H1 (cell line): Measurements from ENCODE around the gene TRIM59. TPM values are rescaled to one million over a fixed set of nuclear protein-coding genes. Genes with fewer than 3 reads are reported as not detected.

Experiments
- CTCF ChIA-PET: fragments of 300-600 bp; sonication (Branson Sonifier 250); formaldehyde crosslinking; loops from one replicate; lab custom pipeline; 2021; ENCODE audit not compliant: partially characterized antibody; lab: Charles Lee
- POLR2A ChIA-PET: fragments of 300-600 bp; sonication (Branson Sonifier 250); formaldehyde crosslinking; loops from one replicate; lab custom pipeline; 2021; ENCODE audit warnings: inconsistent platforms; ENCODE audit not compliant: partially characterized antibody; lab: Charles Lee
- DNase-seq, 2 experiments: peaks; one replicate each; pipeline versions ENCODE4 v3.0.0 to v3.0.0-alpha.2; 2010 to 2022; ENCODE audit warnings: low spot score in 2 of 2, low read depth in 1 of 2, mixed read lengths in 1 of 2
- FAIRE-seq: peaks from 2 replicates; lab custom pipeline; 2011; peaks lifted over from hg19 to GRCh38; lab: Jason Lieb, UNC
- H2AFZ ChIP-seq: 2 replicates; pipeline ENCODE4 v1.8.1; 2012; ENCODE audit warnings: low read length, inconsistent platforms
- H2AK5ac ChIP-seq: 2 replicates; pipeline ENCODE4 v1.6.1; 2013; ENCODE audit warnings: low read depth, low read length
- H2BK120ac ChIP-seq: replicated peaks from 2 replicates; pipeline ENCODE3; 2013; ENCODE audit warnings: low read depth, low read length, inconsistent platforms
- H2BK12ac ChIP-seq: 2 replicates; pipeline ENCODE4 v1.6.1; 2013; ENCODE audit warnings: low read depth, low read length
- H2BK15ac ChIP-seq: 2 replicates; pipeline ENCODE4 v1.6.1; 2013; ENCODE audit warnings: low read length
- H2BK20ac ChIP-seq: 2 replicates; pipeline ENCODE4 v1.6.1; 2013; ENCODE audit warnings: low read length
- H2BK5ac ChIP-seq: 2 replicates; pipeline ENCODE4 v1.6.1; 2013; ENCODE audit warnings: low read depth, low read length
- H3K14ac ChIP-seq: 2 replicates; pipeline ENCODE4 v1.6.1; 2013; ENCODE audit warnings: inconsistent platforms; ENCODE audit not compliant: insufficient read length
- H3K18ac ChIP-seq: 2 replicates; pipeline ENCODE4 v1.6.1; 2013; ENCODE audit warnings: low read length; ENCODE audit errors: extremely low read depth
- H3K23ac ChIP-seq: 2 replicates; pipeline ENCODE4 v1.6.1; 2013; ENCODE audit warnings: inconsistent platforms; ENCODE audit not compliant: insufficient read length
- H3K23me2 ChIP-seq: 2 replicates; pipeline ENCODE4 v1.6.1; 2013; ENCODE audit warnings: low read depth, low read length
- H3K27ac ChIP-seq: 2 replicates; pipeline ENCODE4 v1.6.1; 2011; ENCODE audit warnings: low read depth, low read length, inconsistent platforms
- H3K27me3 ChIP-seq, 4 experiments: replicated peaks in 1 of 4; 1 replicate in 1 of 4; 2 replicates in 3 of 4; pipeline versions ENCODE4 v1.6.1 to v1.8.1; 2011 to 2013; ENCODE audit warnings: low read length in 3 of 4, mild to moderate bottlenecking in 3 of 4, inconsistent platforms in 2 of 4, mixed read lengths in 2 of 4, moderate library complexity in 1 of 4; ENCODE audit not compliant: control insufficient read depth in 3 of 4, insufficient read depth in 3 of 4; ENCODE audit errors: extremely low read depth in 1 of 4
- H3K36me3 ChIP-seq, 4 experiments: 2 replicates each; pipeline versions ENCODE4 v1.6.1 to v1.8.1; 2011 to 2013; ENCODE audit warnings: mild to moderate bottlenecking in 4 of 4, low read length in 3 of 4, moderate library complexity in 2 of 4, control low read depth in 1 of 4, inconsistent platforms in 1 of 4; ENCODE audit not compliant: insufficient read depth in 4 of 4, control insufficient read depth in 2 of 4
- H3K4ac ChIP-seq: replicated peaks from 2 replicates; pipeline ENCODE3; 2013; ENCODE audit warnings: low read length, low read depth, mixed read lengths, inconsistent platforms; ENCODE audit not compliant: insufficient read length
- H3K4me1 ChIP-seq, 4 experiments: replicated peaks in 1 of 4; 1 replicate in 1 of 4; 2 replicates in 3 of 4; pipeline versions ENCODE4 v1.6.1 to v1.8.1; 2011 to 2013; ENCODE audit warnings: low read length in 3 of 4, inconsistent platforms in 2 of 4, mixed read lengths in 1 of 4; ENCODE audit not compliant: insufficient read depth in 4 of 4, control insufficient read depth in 3 of 4
- H3K4me2 ChIP-seq, 2 experiments: 2 replicates each; pipeline versions ENCODE4 v1.6.1 to v1.8.1; 2011 to 2013; ENCODE audit warnings: low read depth in 2 of 2, low read length in 2 of 2, control low read depth in 1 of 2, inconsistent platforms in 1 of 2, mild to moderate bottlenecking in 1 of 2; ENCODE audit not compliant: insufficient read depth in 1 of 2
- H3K4me3 ChIP-seq, 4 experiments: fragments of 200-600, 300-600 bp in 1 of 4; sonication (generic), shearing (Covaris generic), sonication (Bioruptor Twin) in 1 of 4; 2 replicates each; pipeline versions ENCODE4 v1.5.1 to v1.8.1; 2011 to 2016; ENCODE audit warnings: low read length in 4 of 4, low read depth in 3 of 4, control low read depth in 2 of 4, inconsistent platforms in 2 of 4, mild to moderate bottlenecking in 2 of 4, mixed read lengths in 1 of 4, moderate library complexity in 1 of 4; ENCODE audit not compliant: insufficient read depth in 2 of 4; ENCODE audit errors: extremely low read depth in 1 of 4
- H3K56ac ChIP-seq: replicated peaks from 2 replicates; pipeline ENCODE3; 2013; ENCODE audit warnings: low read depth, mild to moderate bottlenecking, mixed read lengths, low read length, inconsistent platforms; ENCODE audit not compliant: insufficient read length
- H3K79me1 ChIP-seq: 2 replicates; pipeline ENCODE4 v1.6.1; 2013; ENCODE audit warnings: low read depth, low read length, control low read depth
- H3K79me2 ChIP-seq, 2 experiments: 2 replicates each; pipeline versions ENCODE4 v1.6.1 to v1.8.1; 2012 to 2013; ENCODE audit warnings: low read length in 2 of 2, mild to moderate bottlenecking in 2 of 2, inconsistent platforms in 1 of 2; ENCODE audit not compliant: insufficient read depth in 2 of 2, control insufficient read depth in 1 of 2
- H3K9ac ChIP-seq, 4 experiments: replicated peaks in 1 of 4; 1 replicate in 1 of 4; 2 replicates in 3 of 4; pipeline versions ENCODE4 v1.6.1 to v1.8.1; 2011 to 2013; ENCODE audit warnings: low read depth in 3 of 4, low read length in 3 of 4, control low read depth in 2 of 4, mild to moderate bottlenecking in 2 of 4, moderate library complexity in 2 of 4, inconsistent platforms in 1 of 4; ENCODE audit errors: extremely low read depth in 1 of 4
- H3K9me3 ChIP-seq, 2 experiments: 2 replicates each; pipeline versions ENCODE4 v1.6.1 to v1.8.1; 2012 to 2013; ENCODE audit warnings: mild to moderate bottlenecking in 2 of 2, moderate library complexity in 2 of 2, control low read depth in 1 of 2, inconsistent platforms in 1 of 2, low read depth in 1 of 2, low read length in 1 of 2, mixed read lengths in 1 of 2; ENCODE audit not compliant: insufficient read depth in 2 of 2
- H4K20me1 ChIP-seq, 2 experiments: replicated peaks in 1 of 2; 2 replicates each; pipeline versions ENCODE3 to v1.8.1; 2011 to 2013; ENCODE audit warnings: inconsistent platforms in 2 of 2, low read length in 2 of 2, mild to moderate bottlenecking in 1 of 2; ENCODE audit not compliant: insufficient read depth in 2 of 2, control insufficient read depth in 1 of 2
- H4K5ac ChIP-seq: 2 replicates; pipeline ENCODE4 v1.6.1; 2013; ENCODE audit warnings: low read length, low read depth, mixed read lengths, inconsistent platforms; ENCODE audit not compliant: insufficient read length
- H4K8ac ChIP-seq: 2 replicates; pipeline ENCODE4 v1.8.0; 2013; ENCODE audit warnings: mild to moderate bottlenecking, moderate library complexity, low read length, inconsistent platforms; ENCODE audit not compliant: insufficient read depth; ENCODE audit errors: extremely low read depth
- H4K91ac ChIP-seq: replicated peaks from 2 replicates; pipeline ENCODE3; 2013; ENCODE audit warnings: low read length, mixed read lengths, inconsistent platforms; ENCODE audit not compliant: insufficient read length
- CBX5 ChIP-seq: fragments of 300-800, 300-1000 bp; sonication (generic); IDR thresholded peaks from 2 replicates; pipeline ENCODE4 v1.7.1; 2016; ENCODE audit warnings: antibody characterized with exemption, low read length, low read depth
- CHD1 ChIP-seq: IDR thresholded peaks from 2 replicates; pipeline ENCODE4 v1.6.1; 2012; ENCODE audit warnings: low read depth, low read length, improper control_type of control experiment
- EZH2 ChIP-seq: fragments of 200-600 bp; sonication (generic); IDR thresholded peaks from 2 replicates; pipeline ENCODE4 v1.7.1; 2012; ENCODE audit warnings: low read depth, mild to moderate bottlenecking, moderate library complexity, low read length, inconsistent platforms; ENCODE audit not compliant: severe bottlenecking
- GTF2F1 ChIP-seq: IDR thresholded peaks from 2 replicates; pipeline ENCODE4 v1.6.1; 2012; ENCODE audit warnings: low read depth, low read length, improper control_type of control experiment, borderline replicate concordance
- KDM1A ChIP-seq: fragments of 200-600, 300-600 bp; sonication (generic); IDR thresholded peaks from 2 replicates; pipeline ENCODE4 v1.7.1; 2016; ENCODE audit warnings: mild to moderate bottlenecking, low read length, borderline replicate concordance
- MAX ChIP-seq: IDR thresholded peaks from 2 replicates; pipeline ENCODE4 v1.6.1; 2012; ENCODE audit warnings: inconsistent platforms
- PHF8 ChIP-seq: fragments of 200-600 bp; sonication (generic); conservative IDR thresholded peaks from 2 replicates; pipeline ENCODE4 v1.7.1; 2012; ENCODE audit warnings: low read depth, mild to moderate bottlenecking, inconsistent platforms, low read length, moderate library complexity
- POLR2AphosphoS5 ChIP-seq: IDR thresholded peaks from 2 replicates; pipeline ENCODE4 v1.6.1; 2011; ENCODE audit warnings: low read depth, low read length
- RBBP5 ChIP-seq: IDR thresholded peaks from 2 replicates; pipeline ENCODE4 v1.7.1; 2012; ENCODE audit warnings: low read depth, mild to moderate bottlenecking, inconsistent platforms, low read length, moderate library complexity, borderline replicate concordance
- RXRA ChIP-seq: IDR thresholded peaks from 2 replicates; pipeline ENCODE4 v1.6.1; 2011; ENCODE audit warnings: low read depth, mild to moderate bottlenecking, low read length, moderate library complexity; ENCODE audit not compliant: insufficient read depth
- SP2 ChIP-seq: IDR thresholded peaks from 2 replicates; pipeline ENCODE4 v1.6.1; 2012; ENCODE audit warnings: mild to moderate bottlenecking, low read length, inconsistent platforms
- SP4 ChIP-seq: IDR thresholded peaks from 2 replicates; pipeline ENCODE4 v1.6.1; 2012; ENCODE audit warnings: low read length, inconsistent platforms
- TAF1 ChIP-seq: IDR thresholded peaks from 2 replicates; pipeline ENCODE4 v1.6.1; 2011; ENCODE audit warnings: mild to moderate bottlenecking, low read depth, low read length
- WGBS, 2 experiments: shearing (Covaris generic) in 1 of 2; methylation state at CpG; one replicate each; pipeline versions ENCODE4 v1.1.6 to v1.1.7; 2013 to 2015; ENCODE audit warnings: low lambda C conversion rate in 2 of 2, mixed read lengths in 2 of 2, inconsistent platforms in 1 of 2, low coverage in 1 of 2, missing lambda C conversion rate in 1 of 2; ENCODE audit not compliant: insufficient replicate concordance in 2 of 2, insufficient coverage in 1 of 2, insufficient read length in 1 of 2; ENCODE audit errors: extremely low coverage in 1 of 2, missing lambda C conversion rate in 1 of 2; 5-methylcytosine and 5-hydroxymethylcytosine counted together
- polyA plus RNA-seq, 7 experiments: library from polyadenylated mRNA; depleted of rRNA in 3 of 7; stranded (reverse) in 5 of 7; unstranded in 2 of 7; fragments of >200 nt in 5 of 7; fragments of 200-250 nt in 2 of 7; gene quantifications; 1 replicate in 5 of 7; 2 replicates in 1 of 7; 4 replicates in 1 of 7; pipeline versions ENCODE4 v1.2.1 to v1.2.3, GENCODE V29; 2011 to 2013; ENCODE audit warnings: missing spikeins in 2 of 7, mixed read lengths in 2 of 7
- total RNA-seq: library from RNA; stranded (reverse); fragmentation: NEBNext Ultra II Directional; extraction: Animal tissue kit (Norgen Biotek cat#: 25700); gene quantifications from 2 replicates; pipeline ENCODE4 v1.2.1, GENCODE V29; 2021

Gene TRIM59
- total and polyA plus RNA-seq, 2 of the 8 experiments (the other 6 are each of a cell fraction or from before 2014, with no cell fraction given): 11.6 to 53.4 TPM

DNA sequence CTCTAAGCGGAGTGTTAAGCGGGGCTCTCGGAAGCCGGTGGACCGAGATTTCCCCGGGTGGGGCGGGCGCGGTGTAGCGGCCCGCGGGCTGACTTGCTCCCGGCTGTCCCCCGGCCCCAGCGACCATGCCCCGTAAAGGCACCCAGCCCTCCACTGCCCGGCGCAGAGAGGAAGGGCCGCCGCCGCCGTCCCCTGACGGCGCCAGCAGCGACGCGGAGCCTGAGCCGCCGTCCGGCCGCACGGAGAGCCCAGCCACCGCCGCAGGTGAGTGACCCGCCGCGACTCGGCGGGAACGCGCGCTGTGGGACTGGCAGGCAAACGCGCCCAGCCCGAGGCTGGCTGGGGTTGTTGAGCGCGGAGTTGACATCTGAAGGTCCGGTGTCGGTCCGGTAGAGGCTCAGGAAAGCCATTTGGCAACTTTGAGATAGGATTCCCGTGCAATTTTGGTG is 48.9 kb downstream of the TRIM59 start:
- peak overlapping the region; percentile 83 for H3K4ac ChIP-seq
- no peak overlapping the region for H3K18ac ChIP-seq
- H3K27me3 ChIP-seq: no peaks in the 10 kb centered on the region
- peaks cover 5% of the 10 kb centered on the region; the same call in 1 of the 2 replicates for H3K23me2 ChIP-seq
- H2AFZ ChIP-seq: no peak overlapping the region
- no peak overlapping the region for H2AK5ac ChIP-seq
- peaks cover 19 to 82% of the 10 kb centered on the region in 2 experiments for H3K79me2 ChIP-seq
- no peak overlapping the region for H4K5ac ChIP-seq
- H3K27ac ChIP-seq: peak overlapping the region; percentile 97; the same call in 1 of the 2 replicates
- H3K23ac ChIP-seq: no peak overlapping the region
- H2BK20ac ChIP-seq: no peak overlapping the region
- DNase-seq (peak in 1 of 2 experiments; percentile 55), FAIRE-seq (no peak)
- peak overlapping the region; percentile 86; the same call in 1 of the 2 replicates for H4K8ac ChIP-seq
- no peak overlapping the region for H2BK15ac ChIP-seq
- H3K9me3 ChIP-seq: no peaks in the 10 kb centered on the region
- no peak overlapping the region for H3K14ac ChIP-seq
- no peak overlapping the region for H2BK120ac ChIP-seq
- peak overlapping the region; percentile 87 to 91 for H3K4me2 ChIP-seq
- no peak overlapping the region for H3K56ac ChIP-seq
- POLR2A ChIA-PET: interaction anchor here (1.0 to 1.4 kb wide), 12 partner anchors 10 to 289 kb away, joined by 3 to 13 read pairs (median 4); partner anchors contain the start of genes C3orf80 and TRIM59
- H2BK12ac ChIP-seq: no peak overlapping the region
- H3K79me1 ChIP-seq: no peaks in the 10 kb centered on the region
- peak overlapping the region; percentile 84 to 99 (median 92) for H3K4me3 ChIP-seq
- no peak overlapping the region; the same call in 1 of the 2 replicates for H2BK5ac ChIP-seq
- CTCF ChIA-PET: interaction anchor here (0.7 to 0.9 kb wide), 2 partner anchors 11 to 15 kb away, joined by 3 read pairs; no protein-coding TSS in a partner anchor
- WGBS, 2 experiments: 2% methylated on average over 36 of the region's 51 CpGs; no CpG with 5 or more reads in 1 of the 2 experiments
- peaks cover 18% of the 10 kb centered on the region in 2 experiments for H4K20me1 ChIP-seq
- H3K36me3 ChIP-seq: peaks cover 0 to 19% (median 3%) of the 10 kb centered on the region in 4 experiments; a peak in 5 of 8 replicates
- no peak overlapping the region for H4K91ac ChIP-seq
- H3K4me1 ChIP-seq: no peaks in the 10 kb centered on the region; a peak in 3 of 7 replicates
- H3K9ac ChIP-seq: peak overlapping the region; percentile 78 to 99 (median 94)
- no peak for TF ChIP-seq SP4
- TF ChIP-seq CHD1: no peak
- 0 out of 2 replicates have a peak, but pooled peaks have one; percentile 27 for TF ChIP-seq TAF1
- no peak for TF ChIP-seq RXRA
- TF ChIP-seq KDM1A: no peak
- TF ChIP-seq SP2: no peak
- 0 out of 2 replicates have a peak, but pooled peaks have one; percentile 29 for TF ChIP-seq PHF8
- no peak for TF ChIP-seq EZH2
- no peak for TF ChIP-seq MAX
- peak; percentile 25; the same call in 1 of the 2 replicates for TF ChIP-seq RBBP5
- TF ChIP-seq CBX5: no peak
- TF ChIP-seq POLR2AphosphoS5: 0 out of 2 replicates have a peak, but pooled peaks have one; percentile 28
- TF ChIP-seq GTF2F1: no peak
